Hematopoietic multipotent progenitor cell treated with erythropoietin and hydrocortisone succinate and interleukin-3 and kit ligand, for 15 days (in vitro differentiated cells): ENCODE results near the gene NTRK2.

Experiments
- DNase-seq: peaks from one replicate; pipeline ENCODE4 v3.0.0-alpha.2; 2015; ENCODE audit warnings: low spot score

Gene NTRK2

GRCh38 chr9:85021686-85022085 lies 352.2 kb downstream of the NTRK2 start:
- DNase-seq = no peak

GRCh38 chr9:85024374-85024773 lies 354.8 kb downstream of the NTRK2 start:
- DNase-seq = no peak

- no peak for DNase-seq
Observed at GRCh38 chr9:85025638-85026037, 356.1 kb downstream of the NTRK2 start.

GRCh38 chr9:85027870-85028269 lies 358.3 kb downstream of the NTRK2 start:
- no peak for DNase-seq

- DNase-seq = no peak
Observed at GRCh38 chr9:85030316-85030715, 360.8 kb downstream of the NTRK2 start.

- no peak for DNase-seq
Observed at GRCh38 chr9:85036496-85036895, 367.0 kb downstream of the NTRK2 start.

GRCh38 chr9:85038061-85038460 lies 368.5 kb downstream of the NTRK2 start:
- no peak for DNase-seq

- DNase-seq = no peak
Observed at GRCh38 chr9:85038824-85039608, 369.5 kb downstream of the NTRK2 start.

- DNase-seq = no peak
Observed at GRCh38 chr9:85040146-85040545, 370.6 kb downstream of the NTRK2 start.

GRCh38 chr9:85040821-85041465 lies 371.4 kb downstream of the NTRK2 start:
- no peak for DNase-seq

GRCh38 chr9:85041466-85042137 lies 372.1 kb downstream of the NTRK2 start:
- no peak for DNase-seq

GRCh38 chr9:85042981-85043647 lies 373.6 kb downstream of the NTRK2 start:
- no peak for DNase-seq

GRCh38 chr9:85045271-85045670 lies 375.7 kb downstream of the NTRK2 start:
- DNase-seq = no peak

- DNase-seq = no peak
Observed at GRCh38 chr9:85046475-85046874, 376.9 kb downstream of the NTRK2 start.

GRCh38 chr9:85053206-85053786 lies 383.8 kb downstream of the NTRK2 start:
- no peak for DNase-seq

- DNase-seq = no peak
Observed at GRCh38 chr9:85054017-85054416, 384.5 kb downstream of the NTRK2 start.

- DNase-seq = no peak
Observed at GRCh38 chr9:85055506-85056202, 386.1 kb downstream of the NTRK2 start.

- DNase-seq = no peak
Observed at GRCh38 chr9:85056203-85056572, 386.7 kb downstream of the NTRK2 start.

- no peak for DNase-seq
Observed at GRCh38 chr9:85061969-85062368, 392.4 kb downstream of the NTRK2 start.

- DNase-seq = no peak
Observed at GRCh38 chr9:85062385-85063022, 393.0 kb downstream of the NTRK2 start.

- no peak for DNase-seq
Observed at GRCh38 chr9:85064811-85065371, 395.4 kb downstream of the NTRK2 start.
